ENCODE data around the gene PCDHB7. TPM values are rescaled to one million over a fixed set of nuclear protein-coding genes. Genes with fewer than 3 reads are reported as not detected.
"Not testable (repeated sequence)": the region's sequence is repeated elsewhere in the genome, so short reads cannot be mapped to it uniquely, and the experiment has no call there.

The PCDHB7 gene
- total RNA-seq: 1 to 10 TPM; 4.2 to 7.1 TPM

DNA sequence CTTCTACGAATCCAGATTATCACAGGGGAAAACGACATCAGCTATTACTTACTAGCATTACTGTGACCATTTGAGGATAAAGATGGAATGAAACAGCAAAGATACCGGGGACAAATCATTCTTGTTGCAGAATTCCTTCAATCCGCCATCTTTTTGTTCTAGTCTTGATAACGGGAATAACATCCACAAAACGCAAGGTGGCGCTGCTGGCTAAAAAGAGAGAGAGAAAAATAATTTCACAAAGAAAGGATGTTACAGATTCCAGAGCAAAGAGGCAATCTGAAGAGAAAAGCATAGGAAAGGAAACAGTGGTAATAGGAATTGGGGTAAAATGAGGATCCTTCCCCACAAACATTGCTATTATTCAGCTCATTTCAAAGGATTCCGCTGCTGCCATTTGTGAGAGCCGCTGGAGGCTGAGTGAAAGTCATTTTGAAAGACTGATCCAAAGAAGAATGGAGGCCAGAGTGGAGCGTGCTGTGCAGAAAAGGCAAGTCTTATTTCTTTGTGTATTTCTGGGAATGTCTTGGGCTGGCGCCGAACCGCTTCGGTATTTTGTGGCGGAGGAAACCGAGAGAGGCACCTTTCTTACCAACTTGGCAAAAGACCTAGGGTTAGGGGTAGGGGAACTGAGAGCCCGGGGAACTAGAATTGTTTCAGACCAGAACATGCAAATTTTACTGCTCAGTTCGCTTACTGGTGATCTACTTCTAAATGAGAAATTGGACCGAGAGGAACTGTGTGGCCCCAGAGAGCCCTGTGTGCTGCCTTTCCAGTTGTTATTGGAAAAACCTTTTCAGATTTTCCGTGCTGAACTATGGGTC, at the start of gene PCDHB7:
PCDHB7 (plus strand) TSS at position 264 of the 824 bp plus-strand sequence; CDS start at position 456, 192 bp downstream.
- ATAC-seq (ENCODE audit: insufficient number of reproducible peaks, low FRiP score, low read depth) (no peak), DNase-seq (ENCODE audit: low spot score) (no peak)
- TF ChIP-seq, protein P1, sequence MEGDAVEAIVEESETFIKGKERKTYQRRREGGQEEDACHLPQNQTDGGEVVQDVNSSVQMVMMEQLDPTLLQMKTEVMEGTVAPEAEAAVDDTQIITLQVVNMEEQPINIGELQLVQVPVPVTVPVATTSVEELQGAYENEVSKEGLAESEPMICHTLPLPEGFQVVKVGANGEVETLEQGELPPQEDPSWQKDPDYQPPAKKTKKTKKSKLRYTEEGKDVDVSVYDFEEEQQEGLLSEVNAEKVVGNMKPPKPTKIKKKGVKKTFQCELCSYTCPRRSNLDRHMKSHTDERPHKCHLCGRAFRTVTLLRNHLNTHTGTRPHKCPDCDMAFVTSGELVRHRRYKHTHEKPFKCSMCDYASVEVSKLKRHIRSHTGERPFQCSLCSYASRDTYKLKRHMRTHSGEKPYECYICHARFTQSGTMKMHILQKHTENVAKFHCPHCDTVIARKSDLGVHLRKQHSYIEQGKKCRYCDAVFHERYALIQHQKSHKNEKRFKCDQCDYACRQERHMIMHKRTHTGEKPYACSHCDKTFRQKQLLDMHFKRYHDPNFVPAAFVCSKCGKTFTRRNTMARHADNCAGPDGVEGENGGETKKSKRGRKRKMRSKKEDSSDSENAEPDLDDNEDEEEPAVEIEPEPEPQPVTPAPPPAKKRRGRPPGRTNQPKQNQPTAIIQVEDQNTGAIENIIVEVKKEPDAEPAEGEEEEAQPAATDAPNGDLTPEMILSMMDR (IDR thresholded peaks at IDR 0.05): peak; percentile 16
- Histone ChIP-seq H3K27ac (no peak within 1 kb of the TSS), H3K36me3 (no peaks in the 10 kb centered on the region), H3K4me3 (peak within 1 kb of the TSS; percentile 42), H3K9me3 (peaks cover 39% of the 10 kb centered on the region), H3K27me3 (replicated peaks; ENCODE audit: insufficient read depth) (no peaks in the 10 kb centered on the region), H3K4me1 (ENCODE audit: control insufficient read depth in 1 of 2, low read depth in 2 of 2) (no peaks in the 10 kb centered on the region)

DNA sequence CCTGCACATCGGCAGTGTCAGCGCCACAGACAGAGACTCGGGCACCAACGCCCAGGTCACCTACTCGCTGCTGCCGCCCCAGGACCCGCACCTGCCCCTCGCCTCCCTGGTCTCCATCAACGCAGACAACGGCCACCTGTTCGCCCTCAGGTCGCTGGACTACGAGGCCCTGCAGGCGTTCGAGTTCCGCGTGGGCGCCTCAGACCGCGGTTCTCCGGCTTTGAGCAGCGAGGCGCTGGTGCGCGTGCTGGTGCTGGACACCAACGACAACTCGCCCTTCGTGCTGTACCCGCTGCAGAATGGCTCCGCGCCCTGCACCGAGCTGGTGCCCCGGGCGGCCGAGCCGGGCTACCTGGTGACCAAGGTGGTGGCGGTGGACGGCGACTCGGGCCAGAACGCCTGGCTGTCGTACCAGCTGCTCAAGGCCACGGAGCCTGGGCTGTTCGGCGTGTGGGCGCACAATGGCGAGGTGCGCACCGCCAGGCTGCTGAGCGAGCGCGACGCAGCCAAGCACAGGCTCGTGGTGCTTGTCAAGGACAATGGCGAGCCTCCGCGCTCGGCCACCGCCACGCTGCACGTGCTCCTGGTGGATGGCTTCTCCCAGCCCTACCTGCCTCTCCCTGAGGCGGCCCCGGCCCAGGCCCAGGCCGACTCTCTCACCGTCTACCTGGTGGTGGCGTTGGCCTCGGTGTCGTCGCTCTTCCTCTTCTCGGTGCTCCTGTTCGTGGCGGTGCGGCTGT, 48.9 kb upstream of the PCDHB7 start:
- DNase-seq (ENCODE audit: low spot score); H3K4me1 ChIP-seq (ENCODE audit: control insufficient read depth in 1 of 2, low read depth in 2 of 2); ATAC-seq (ENCODE audit: insufficient number of reproducible peaks, low FRiP score, low read depth); H3K27ac ChIP-seq; H3K27me3 ChIP-seq (replicated peaks; ENCODE audit: insufficient read depth); H3K4me3 ChIP-seq; H3K36me3 ChIP-seq: not testable (repeated sequence)
- H3K9me3 ChIP-seq: peaks cover 14% of the 10 kb centered on the region

DNA sequence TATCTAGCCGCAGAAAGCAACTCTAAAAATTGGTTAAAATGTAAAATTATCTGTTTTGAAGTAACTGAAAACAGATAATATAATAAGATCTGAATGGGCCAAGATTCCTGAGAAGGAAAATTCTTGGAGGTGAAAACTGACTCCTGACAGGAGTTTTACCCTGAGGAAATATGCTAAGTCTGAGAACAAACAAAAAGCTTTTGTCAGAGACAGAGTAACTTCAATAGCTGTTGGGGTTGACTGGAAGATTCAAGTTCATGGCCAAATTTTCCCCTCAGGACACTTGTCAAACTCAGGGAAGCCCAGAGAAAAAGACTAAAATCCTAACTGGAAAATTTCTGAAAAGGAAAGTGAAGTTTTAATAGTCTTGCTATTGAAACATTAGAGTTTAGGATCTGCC, 45.1 kb upstream of the PCDHB7 start:
- Histone ChIP-seq H3K27ac (no peak overlapping the region), H3K36me3 (no peaks in the 10 kb centered on the region), H3K27me3 (replicated peaks; ENCODE audit: insufficient read depth) (no peaks in the 10 kb centered on the region), H3K4me1 (ENCODE audit: control insufficient read depth in 1 of 2, low read depth in 2 of 2) (no peaks in the 10 kb centered on the region), H3K9me3 (peaks cover 25% of the 10 kb centered on the region), H3K4me3 (no peak overlapping the region)
- DNase-seq (ENCODE audit: low spot score) (no peak), ATAC-seq (ENCODE audit: insufficient number of reproducible peaks, low FRiP score, low read depth) (no peak)
- TF ChIP-seq, protein P1 (IDR thresholded peaks at IDR 0.05): no peak

DNA sequence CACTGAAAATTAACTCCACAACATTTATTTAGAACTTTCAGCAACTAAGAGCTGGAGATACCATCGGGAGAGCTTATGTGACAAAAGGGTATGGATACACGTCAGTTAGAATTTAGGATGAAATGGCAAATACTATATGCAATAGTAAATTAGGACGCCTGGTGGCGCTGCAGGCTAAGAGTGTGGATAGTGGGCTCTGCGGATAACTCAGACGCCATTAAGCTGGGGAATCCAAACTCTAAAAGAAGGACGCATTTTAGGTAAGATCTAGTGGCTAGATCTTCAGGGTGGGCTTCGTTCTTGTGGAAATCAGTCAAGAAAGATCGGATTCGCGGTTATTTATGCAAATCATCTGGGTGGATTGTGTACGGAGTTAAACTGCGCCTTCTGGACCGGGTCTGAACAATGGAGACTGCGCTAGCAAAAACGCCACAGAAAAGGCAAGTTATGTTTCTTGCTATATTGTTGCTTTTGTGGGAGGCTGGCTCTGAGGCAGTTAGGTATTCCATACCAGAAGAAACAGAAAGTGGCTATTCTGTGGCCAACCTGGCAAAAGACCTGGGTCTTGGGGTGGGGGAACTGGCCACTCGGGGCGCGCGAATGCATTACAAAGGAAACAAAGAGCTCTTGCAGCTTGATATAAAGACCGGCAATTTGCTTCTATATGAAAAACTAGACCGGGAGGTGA, 37.3 kb upstream of the PCDHB7 start, which contains the start of gene PCDHB5:
PCDHB5 (plus strand) TSS at position 177 of the 688 bp plus-strand sequence; CDS start at position 406, 229 bp downstream.
- H3K27me3 ChIP-seq (replicated peaks; ENCODE audit: insufficient read depth): no peaks in the 10 kb centered on the region
- peak within 1 kb of the TSS; percentile 55 for H3K4me3 ChIP-seq
- peaks cover 61% of the 10 kb centered on the region for H3K9me3 ChIP-seq
- DNase-seq (ENCODE audit: low spot score) (no peak), ATAC-seq (ENCODE audit: insufficient number of reproducible peaks, low FRiP score, low read depth) (no peak)
- H3K36me3 ChIP-seq: no peaks in the 10 kb centered on the region
- TF ChIP-seq, protein P1 (IDR thresholded peaks at IDR 0.05): no peak
- H3K4me1 ChIP-seq (ENCODE audit: control insufficient read depth in 1 of 2, low read depth in 2 of 2): no peaks in the 10 kb centered on the region
- H3K27ac ChIP-seq: no peak within 1 kb of the TSS

DNA sequence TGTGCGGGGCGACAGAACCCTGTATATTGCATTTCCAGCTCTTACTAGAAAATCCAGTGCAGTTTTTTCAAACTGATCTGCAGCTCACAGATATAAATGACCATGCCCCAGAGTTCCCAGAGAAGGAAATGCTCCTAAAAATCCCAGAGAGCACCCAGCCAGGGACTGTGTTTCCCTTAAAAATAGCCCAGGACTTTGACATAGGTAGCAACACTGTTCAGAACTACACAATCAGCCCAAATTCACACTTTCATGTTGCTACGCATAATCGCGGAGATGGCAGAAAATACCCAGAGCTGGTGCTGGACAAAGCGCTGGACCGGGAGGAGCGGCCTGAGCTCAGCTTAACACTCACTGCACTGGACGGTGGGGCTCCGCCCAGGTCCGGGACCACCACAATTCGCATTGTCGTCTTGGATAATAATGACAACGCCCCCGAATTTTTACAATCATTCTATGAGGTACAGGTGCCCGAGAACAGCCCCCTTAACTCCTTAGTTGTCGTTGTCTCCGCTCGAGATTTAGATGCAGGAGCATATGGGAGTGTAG, 36.7 kb upstream of the PCDHB7 start:
- H3K4me1 ChIP-seq (ENCODE audit: control insufficient read depth in 1 of 2, low read depth in 2 of 2): no peaks in the 10 kb centered on the region
- peaks cover 59% of the 10 kb centered on the region for H3K9me3 ChIP-seq
- DNase-seq (ENCODE audit: low spot score): no peak
- H3K27ac ChIP-seq: no peak overlapping the region
- ATAC-seq (ENCODE audit: insufficient number of reproducible peaks, low FRiP score, low read depth): no peak
- H3K4me3 ChIP-seq: peak overlapping the region; percentile 55
- TF ChIP-seq, protein P1 (IDR thresholded peaks at IDR 0.05): no peak
- no peaks in the 10 kb centered on the region for H3K27me3 ChIP-seq (replicated peaks; ENCODE audit: insufficient read depth)
- H3K36me3 ChIP-seq: no peaks in the 10 kb centered on the region

DNA sequence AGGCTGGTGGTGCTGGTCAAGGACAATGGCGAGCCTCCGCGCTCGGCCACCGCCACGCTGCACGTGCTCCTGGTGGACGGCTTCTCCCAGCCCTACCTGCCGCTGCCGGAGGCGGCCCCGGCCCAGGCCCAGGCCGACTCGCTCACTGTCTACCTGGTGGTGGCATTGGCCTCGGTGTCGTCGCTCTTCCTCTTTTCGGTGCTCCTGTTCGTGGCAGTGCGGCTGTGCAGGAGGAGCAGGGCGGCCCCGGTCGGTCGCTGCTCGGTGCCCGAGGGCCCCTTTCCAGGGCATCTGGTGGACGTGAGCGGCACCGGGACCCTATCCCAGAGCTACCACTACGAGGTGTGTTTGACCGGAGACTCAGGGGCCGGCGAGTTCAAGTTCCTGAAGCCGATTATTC, 35.1 kb upstream of the PCDHB7 start:
- not testable (repeated sequence) for H3K27ac ChIP-seq; ATAC-seq (ENCODE audit: insufficient number of reproducible peaks, low FRiP score, low read depth); DNase-seq (ENCODE audit: low spot score); H3K36me3 ChIP-seq; H3K4me1 ChIP-seq (ENCODE audit: control insufficient read depth in 1 of 2, low read depth in 2 of 2); H3K4me3 ChIP-seq; H3K27me3 ChIP-seq (replicated peaks; ENCODE audit: insufficient read depth)
- H3K9me3 ChIP-seq: peaks cover 57% of the 10 kb centered on the region
